GM18873 (cell line): ENCODE measurements around the gene SLX4IP.
"Not testable (repeated sequence)": the region's sequence is repeated elsewhere in the genome, so short reads cannot be mapped to it uniquely, and the experiment has no call there.

ENCODE experiments used
- ATAC-seq: cut with Tn5 transposase; IDR thresholded peaks from one replicate; pipeline ENCODE4 v1.9.1; 2021; ENCODE audit warnings: mild to moderate bottlenecking, moderate library complexity, moderate number of reproducible peaks; ENCODE audit not compliant: unreplicated experiment, low FRiP score

The SLX4IP gene

DNA sequence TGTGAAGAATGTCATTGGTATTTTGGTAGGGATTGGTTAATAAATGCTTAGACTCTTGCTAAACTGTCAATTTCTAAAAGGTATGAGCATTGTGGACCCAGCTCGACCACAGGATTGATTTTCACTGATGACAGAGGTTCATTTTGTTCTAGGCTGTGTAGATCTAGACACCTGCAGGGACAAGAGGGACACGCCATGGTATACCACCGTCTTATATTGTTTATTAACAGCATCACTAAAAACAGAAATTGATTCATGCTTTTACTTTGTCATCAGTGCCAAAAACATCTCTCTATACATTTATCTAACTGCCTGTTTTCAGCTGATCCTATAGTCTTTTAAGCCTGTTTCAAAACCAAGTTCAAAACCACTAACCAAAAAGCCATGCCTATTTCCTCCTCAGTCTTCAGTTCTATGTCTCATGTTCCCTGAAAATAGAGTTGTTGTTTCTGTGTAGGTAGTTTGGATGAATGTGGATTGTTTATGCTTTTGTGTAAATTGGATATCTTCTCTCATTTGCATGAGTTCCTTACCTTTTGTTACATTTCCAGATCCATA is 128.9 kb downstream of the SLX4IP start:
- no peak for ATAC-seq

DNA sequence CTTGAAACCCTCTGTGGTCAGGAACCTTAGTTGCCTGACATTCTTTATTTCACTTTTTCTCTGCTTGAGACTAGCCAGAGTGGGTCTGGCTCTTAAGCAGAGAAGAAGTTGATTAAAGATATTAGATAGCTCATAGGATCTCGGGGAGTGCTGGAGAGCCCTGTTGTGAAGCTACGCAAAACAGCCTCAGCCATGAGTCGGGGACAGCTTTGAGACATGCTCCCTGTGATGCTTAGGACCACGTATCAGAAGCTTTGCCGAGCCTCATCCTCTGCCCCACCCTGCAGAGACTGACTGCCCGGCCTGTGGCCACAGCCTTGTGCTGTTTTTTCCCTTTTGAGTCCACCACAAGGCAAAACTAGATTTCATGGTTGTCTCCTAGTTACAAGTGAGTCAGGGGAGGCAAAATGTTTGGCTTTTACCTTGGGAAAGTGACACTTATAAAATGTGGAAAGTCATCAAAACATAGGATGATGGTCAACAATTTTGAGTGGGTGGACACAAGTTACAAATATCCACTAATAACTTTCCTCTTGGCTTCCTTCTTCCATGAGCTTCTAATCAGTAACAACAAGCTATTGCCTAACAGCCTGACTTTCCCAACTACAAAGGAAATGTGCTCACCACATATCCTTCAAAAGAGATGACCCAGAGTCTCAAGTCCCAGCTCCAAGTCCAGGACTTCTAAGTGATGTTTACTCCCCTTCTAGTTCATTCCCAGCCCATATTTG is 130.3 kb downstream of the SLX4IP start:
- ATAC-seq: no peak

GRCh38 chr20:10565922-10566897 is 131.1 kb downstream of the SLX4IP start:
- ATAC-seq: no peak

DNA sequence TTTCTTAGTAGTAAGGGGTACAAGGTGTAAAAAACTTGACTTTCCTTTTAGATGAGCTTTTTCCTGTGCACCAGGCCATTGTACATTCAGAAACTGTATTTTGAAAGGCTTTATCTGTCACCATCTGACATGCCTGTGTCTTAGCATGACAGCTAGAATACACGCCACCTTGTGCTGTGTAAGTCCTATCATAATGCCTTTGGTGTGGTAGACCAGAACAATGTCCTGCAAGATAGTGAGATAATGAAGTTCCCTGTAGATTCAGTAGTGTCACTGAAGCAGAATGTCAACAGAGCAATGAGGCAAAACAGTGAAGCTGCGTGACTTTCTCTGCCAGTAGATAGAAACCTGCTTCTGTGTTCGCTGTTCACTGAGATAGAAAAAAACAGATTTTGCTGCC is 132.9 kb downstream of the SLX4IP start:
- ATAC-seq: no peak

GRCh38 chr20:10571313-10571815 is 136.3 kb downstream of the SLX4IP start:
- ATAC-seq: no peak

GRCh38 chr20:10572853-10573252 is 137.7 kb downstream of the SLX4IP start:
- no peak for ATAC-seq

- ATAC-seq: no peak
Observed at GRCh38 chr20:10573273-10573950, 138.3 kb downstream of the SLX4IP start.

- ATAC-seq: no peak
Observed at GRCh38 chr20:10573951-10574339, 138.8 kb downstream of the SLX4IP start.

- ATAC-seq: no peak
Observed at GRCh38 chr20:10576411-10577090, 141.4 kb downstream of the SLX4IP start.

DNA sequence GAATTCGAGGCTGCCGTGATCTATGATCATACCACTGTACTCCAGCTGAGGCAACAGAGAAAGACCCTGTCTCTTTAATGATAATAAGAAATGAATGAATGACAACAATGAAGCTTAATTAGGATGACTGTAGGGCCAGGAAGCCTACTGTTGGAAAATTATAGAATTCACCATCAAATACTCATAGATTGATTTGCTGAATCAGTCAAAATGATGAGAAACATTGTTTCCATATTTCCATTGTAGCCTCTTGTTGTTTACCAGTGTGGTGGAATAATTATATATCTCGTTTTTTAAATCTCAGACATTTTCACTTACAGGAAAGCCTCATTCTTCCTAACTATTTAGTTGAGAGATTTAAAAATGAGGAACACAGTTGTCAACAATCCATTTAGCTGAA is 142.5 kb downstream of the SLX4IP start:
- no peak for ATAC-seq

DNA sequence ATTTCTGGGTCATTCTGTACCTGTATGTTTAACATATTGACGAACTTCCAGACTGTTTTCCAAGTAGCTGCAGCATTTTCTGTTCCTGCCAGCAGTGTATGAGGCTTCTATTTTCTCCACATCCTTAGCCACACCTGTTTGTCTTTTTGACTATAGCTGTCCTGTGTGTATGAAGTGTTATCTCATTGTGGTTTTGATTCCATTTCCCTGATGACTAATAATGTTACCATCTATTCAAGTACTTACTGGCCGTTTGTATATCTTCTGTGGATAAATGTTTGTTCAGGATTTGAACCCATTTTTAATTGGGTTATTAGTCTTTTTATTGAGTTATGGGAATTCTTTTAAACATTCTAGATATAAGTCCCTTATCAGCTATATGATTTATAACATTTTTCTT is 143.5 kb downstream of the SLX4IP start:
- no peak for ATAC-seq

DNA sequence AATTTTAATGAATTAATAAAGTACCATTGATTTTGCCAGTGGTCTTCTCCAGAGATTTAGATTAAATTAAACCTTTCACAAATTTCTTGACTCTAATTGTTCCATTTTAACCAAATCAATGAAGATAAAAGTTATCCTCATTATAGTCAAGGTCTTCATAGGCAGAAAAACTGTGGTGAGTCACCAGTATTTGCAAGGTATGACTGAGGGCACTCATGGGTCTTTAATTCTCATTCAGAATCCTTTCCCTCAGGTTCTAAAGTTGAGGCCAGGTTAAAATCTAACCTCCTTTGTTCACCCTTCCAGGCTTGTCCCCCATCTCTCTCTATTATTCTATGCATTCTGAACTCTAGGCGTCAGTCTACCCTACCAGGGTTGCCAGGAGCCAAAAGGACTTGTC is 144.8 kb downstream of the SLX4IP start:
- no peak for ATAC-seq

DNA sequence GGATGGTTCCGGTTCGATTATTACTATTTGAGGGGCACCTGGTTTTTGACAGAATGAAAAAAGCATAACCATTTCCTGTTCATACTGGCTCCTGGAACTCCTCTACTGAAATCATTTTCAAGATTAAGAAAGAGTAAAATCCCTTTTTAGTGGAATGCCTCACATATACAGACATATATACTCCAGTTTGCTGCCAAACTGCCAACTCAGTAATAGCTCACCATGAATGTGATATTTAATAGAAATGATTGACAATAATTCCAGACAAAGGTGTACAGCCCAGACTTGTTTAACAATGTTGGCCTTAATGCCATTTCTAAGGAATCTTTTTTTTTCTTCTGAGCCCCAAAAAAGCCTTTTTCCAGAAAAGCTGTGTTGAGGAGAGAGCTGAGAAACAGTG is 145.6 kb downstream of the SLX4IP start:
- no peak for ATAC-seq

DNA sequence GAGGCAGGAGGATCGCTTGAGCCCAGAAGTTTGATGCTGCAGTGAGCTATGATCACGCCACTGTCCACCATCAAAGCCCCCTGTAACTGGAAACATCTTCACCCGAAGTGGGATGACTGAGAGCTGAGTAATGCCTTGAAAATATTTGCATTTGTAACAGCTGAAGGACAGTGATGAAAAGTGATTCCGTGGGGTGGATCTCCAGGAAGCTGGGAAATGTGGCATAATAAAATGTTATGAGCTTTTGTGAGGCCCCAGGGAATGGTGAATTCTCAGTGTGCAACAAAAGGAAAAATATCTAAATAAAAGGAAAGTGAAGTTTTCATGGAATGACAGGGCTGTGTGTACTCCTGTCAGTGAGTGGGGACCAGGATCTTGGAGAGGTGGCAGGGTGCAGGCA is 146.7 kb downstream of the SLX4IP start:
- no peak for ATAC-seq

DNA sequence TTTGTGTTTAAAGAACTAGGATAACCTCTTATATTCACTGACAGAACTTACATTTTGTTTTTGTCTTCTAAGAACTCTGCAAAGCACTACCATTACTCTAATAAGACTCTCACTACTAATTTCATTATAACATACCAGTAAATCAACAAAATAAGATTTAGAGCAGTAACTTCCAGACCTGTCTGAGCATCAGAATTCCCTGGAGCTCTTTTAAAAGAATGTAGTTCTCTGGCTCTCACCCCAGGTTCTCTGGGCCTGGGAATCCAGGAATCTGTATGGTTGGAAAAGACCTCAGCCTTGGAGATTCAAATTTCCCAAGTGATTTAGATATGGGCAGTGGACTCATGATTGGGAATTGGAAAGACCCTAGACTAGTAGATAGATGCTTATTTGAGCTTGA is 149.3 kb downstream of the SLX4IP start:
- no peak for ATAC-seq

GRCh38 chr20:10585308-10585707 is 150.2 kb downstream of the SLX4IP start:
- no peak for ATAC-seq

DNA sequence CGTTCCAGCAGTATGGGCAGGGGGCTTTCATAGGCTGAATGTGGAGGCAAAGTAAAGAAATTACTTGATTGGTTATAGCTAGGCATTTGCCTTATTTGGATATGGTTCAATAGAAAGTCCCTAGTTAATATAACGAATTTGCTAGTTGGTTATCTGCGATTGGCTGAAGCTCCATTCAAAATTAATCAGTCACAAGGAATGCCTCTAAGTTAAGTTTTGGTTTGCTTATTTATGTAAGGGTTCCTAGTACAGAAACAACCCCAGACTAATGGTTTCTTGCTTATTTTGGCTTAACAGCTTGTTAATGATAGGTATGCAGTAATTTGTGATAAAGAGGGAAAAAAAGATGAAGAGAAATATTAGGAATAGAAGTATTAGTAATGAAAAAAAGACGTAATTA is 151.2 kb downstream of the SLX4IP start:
- no peak for ATAC-seq

DNA sequence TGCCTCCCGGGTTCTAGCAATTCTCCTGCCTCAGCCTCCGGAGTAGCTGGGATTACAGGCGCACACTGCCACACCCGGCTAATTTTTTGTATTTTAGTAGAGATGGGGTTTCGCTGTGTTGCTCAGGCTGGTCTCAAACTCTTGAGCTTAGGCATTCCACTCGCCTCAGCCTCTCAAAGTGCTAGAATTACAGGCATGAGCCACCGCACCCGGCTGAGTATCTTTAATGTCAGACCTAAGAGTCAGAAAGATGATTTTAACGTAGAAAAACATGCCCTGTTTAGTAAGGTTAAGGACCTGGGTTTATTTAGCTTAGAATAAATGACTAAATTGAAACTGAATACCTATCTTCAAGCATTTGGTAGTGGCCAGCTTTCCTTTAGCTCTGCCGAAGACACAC is 155.3 kb downstream of the SLX4IP start:
- not testable (repeated sequence) for ATAC-seq

- ATAC-seq: no peak
Observed at GRCh38 chr20:10590950-10591671, 156.0 kb downstream of the SLX4IP start.
